SK-N-SH (cell line): ENCODE results near the gene PAPOLG. TPM values are rescaled to one million over a fixed set of nuclear protein-coding genes. Genes with fewer than 3 reads are reported as not detected.
"Not testable (repeated sequence)": the region's sequence is repeated elsewhere in the genome, so short reads cannot be mapped to it uniquely, and the experiment has no call there.

Experiments used
- CTCF ChIA-PET: fragments of 300-600, 350-600 bp; formaldehyde crosslinking; extraction: SDS; loops from one replicate; lab custom pipeline; 2021; lab: Yijun Ruan, JAX
- POLR2A ChIA-PET: fragments of 350-600 bp; sonication (Branson Sonifier 250); formaldehyde crosslinking; extraction: SDS; loops from one replicate; lab custom pipeline; 2020; ENCODE audit warnings: antibody characterized with exemption, inconsistent platforms; lab: Yijun Ruan, JAX
- DNase-seq: peaks from one replicate; pipeline ENCODE4 v3.0.0; 2012
- H2AFZ ChIP-seq: fragments of 200-600 bp; sonication (generic); 2 replicates; pipeline ENCODE4 v1.8.1; 2016; ENCODE audit warnings: antibody characterized with exemption, mild to moderate bottlenecking, low read depth
- H3F3A ChIP-seq: fragments of 200-600 bp; sonication (generic); replicated peaks from 2 replicates; pipeline ENCODE3; 2016; ENCODE audit warnings: antibody characterized with exemption, mild to moderate bottlenecking; ENCODE audit not compliant: insufficient read depth
- H3K27ac ChIP-seq, 2 experiments: fragments of 200-500 bp in 1 of 2; fragments of 200-600 bp in 1 of 2; sonication (Bioruptor generic) in 1 of 2; sonication (generic), shearing (Covaris generic) in 1 of 2; 2 replicates each; pipeline versions ENCODE4 v1.5.1 to v1.6.1; 2014 to 2016; ENCODE audit warnings: low read depth in 2 of 2, inconsistent platforms in 1 of 2, low read length in 1 of 2, mild to moderate bottlenecking in 1 of 2, mixed read lengths in 1 of 2
- H3K27me3 ChIP-seq: fragments of 200-600 bp; sonication (generic), shearing (Covaris generic); 2 replicates; pipeline ENCODE4 v1.6.1; 2016; ENCODE audit warnings: mixed run types; ENCODE audit not compliant: insufficient read depth
- H3K36me3 ChIP-seq, 2 experiments: fragments of 200-500 bp in 1 of 2; fragments of 200-600 bp in 1 of 2; sonication (Bioruptor generic) in 1 of 2; sonication (generic) in 1 of 2; replicated peaks in 1 of 2; 2 replicates each; pipeline versions ENCODE3 to v1.5.1; 2014 to 2016; ENCODE audit warnings: low read length in 1 of 2, mild to moderate bottlenecking in 1 of 2; ENCODE audit not compliant: insufficient read depth in 2 of 2, control insufficient read depth in 1 of 2
- H3K4me1 ChIP-seq, 2 experiments: fragments of 200-500 bp in 1 of 2; fragments of 200-600 bp in 1 of 2; sonication (Bioruptor generic) in 1 of 2; sonication (generic), shearing (Covaris generic) in 1 of 2; 2 replicates each; pipeline versions ENCODE4 v1.5.1 to v1.6.1; 2014 to 2016; ENCODE audit warnings: low read depth in 1 of 2, low read length in 1 of 2, mixed run types in 1 of 2; ENCODE audit not compliant: insufficient read depth in 2 of 2, control insufficient read depth in 1 of 2
- H3K4me2 ChIP-seq: fragments of 200-600 bp; sonication (generic), shearing (Covaris generic); 2 replicates; pipeline ENCODE4 v1.6.1; 2017; ENCODE audit warnings: mixed run types
- H3K4me3 ChIP-seq, 2 experiments: fragments of 200-500 bp in 1 of 2; fragments of 200-600 bp in 1 of 2; sonication (Bioruptor generic) in 1 of 2; sonication (generic), shearing (Covaris generic) in 1 of 2; 2 replicates each; pipeline versions ENCODE4 v1.5.1 to v1.8.1; 2014 to 2016; ENCODE audit warnings: low read depth in 2 of 2, inconsistent platforms in 1 of 2, low read length in 1 of 2, mild to moderate bottlenecking in 1 of 2, mixed read lengths in 1 of 2, moderate library complexity in 1 of 2
- H3K79me2 ChIP-seq: fragments of 200-600 bp; sonication (generic); 2 replicates; pipeline ENCODE4 v1.8.1; 2017; ENCODE audit warnings: mild to moderate bottlenecking; ENCODE audit not compliant: insufficient read depth
- H3K9ac ChIP-seq: fragments of 200-600 bp; sonication (generic); 2 replicates; pipeline ENCODE4 v1.6.1; 2017; ENCODE audit warnings: mixed run types
- H3K9me2 ChIP-seq: fragments of 200-600 bp; sonication (generic); 2 replicates; pipeline ENCODE4 v1.6.1; 2017; ENCODE audit warnings: mixed run types
- H3K9me3 ChIP-seq: fragments of 200-600 bp; sonication (generic); 2 replicates; pipeline ENCODE4 v1.6.1; 2017; ENCODE audit warnings: mixed run types, mild to moderate bottlenecking, moderate library complexity
- H4K20me1 ChIP-seq: fragments of 200-600 bp; sonication (generic); 2 replicates; pipeline ENCODE4 v1.6.1; 2017; ENCODE audit warnings: mild to moderate bottlenecking, mixed run types; ENCODE audit not compliant: insufficient read depth
- CHD2 ChIP-seq: fragments of 150-350 bp; IDR thresholded peaks from 2 replicates; pipeline ENCODE4 v1.6.1; 2018; ENCODE audit warnings: low read length; ENCODE audit not compliant: partially characterized antibody
- ELF1 ChIP-seq: IDR thresholded peaks from 2 replicates; pipeline ENCODE4 v1.4.0; 2012
- FOSL2 ChIP-seq: IDR thresholded peaks from 2 replicates; pipeline ENCODE4 v1.4.0; 2012; ENCODE audit warnings: low read depth, mild to moderate bottlenecking, moderate library complexity, borderline replicate concordance
- FOXM1 ChIP-seq: IDR thresholded peaks from 2 replicates; pipeline ENCODE4 v1.4.0; 2012; ENCODE audit warnings: low read depth, mild to moderate bottlenecking
- GABPA ChIP-seq: IDR thresholded peaks from 2 replicates; pipeline ENCODE4 v1.4.0; 2012; ENCODE audit warnings: low read depth, mild to moderate bottlenecking
- JUND ChIP-seq: IDR thresholded peaks from 2 replicates; pipeline ENCODE4 v1.4.0; 2012
- MXI1 ChIP-seq: IDR thresholded peaks from 2 replicates; pipeline ENCODE4 v1.6.1; 2012; ENCODE audit warnings: mild to moderate bottlenecking, low read depth, low read length, improper control_type of control experiment
- NFIC ChIP-seq: IDR thresholded peaks from 2 replicates; pipeline ENCODE4 v1.4.0; 2012; ENCODE audit warnings: borderline replicate concordance
- NRF1 ChIP-seq: IDR thresholded peaks from 2 replicates; pipeline ENCODE4 v1.6.1; 2012; ENCODE audit warnings: low read depth, mild to moderate bottlenecking, low read length
- POLR2AphosphoS5 ChIP-seq: IDR thresholded peaks from 2 replicates; pipeline ENCODE4 v1.6.1; 2012; ENCODE audit warnings: low read depth, low read length
- RCOR1 ChIP-seq: fragments of 150-350 bp; IDR thresholded peaks from 2 replicates; pipeline ENCODE4 v1.6.1; 2017; ENCODE audit warnings: antibody characterized with exemption, low read length
- RXRA ChIP-seq: IDR thresholded peaks from 2 replicates; pipeline ENCODE4 v1.4.0; 2012; ENCODE audit warnings: low read depth, mild to moderate bottlenecking, borderline replicate concordance
- SMC3 ChIP-seq: IDR thresholded peaks from 2 replicates; pipeline ENCODE4 v1.6.1; 2012; ENCODE audit warnings: low read depth, low read length, improper control_type of control experiment
- TCF12 ChIP-seq: IDR thresholded peaks from 2 replicates; pipeline ENCODE4 v1.4.0; 2012
- WGBS: methylation state at CpG from one replicate; pipeline ENCODE4 v1.1.6; 2017; ENCODE audit warnings: low lambda C conversion rate; 5-methylcytosine and 5-hydroxymethylcytosine counted together
- polyA plus RNA-seq, 3 experiments: library from polyadenylated mRNA; depleted of rRNA; stranded (reverse); fragments of >200 nt; gene quantifications; 2 replicates each; pipeline ENCODE4 v1.2.3, GENCODE V29; 2012
- TF ChIP-seq, protein P1 (sequence below): fragments of 150-350 bp; IDR thresholded peaks from 2 replicates; pipeline ENCODE4 v1.6.1; 2016; ENCODE audit warnings: mild to moderate bottlenecking, low read depth, low read length
- TF ChIP-seq, protein P2 (sequence below): IDR thresholded peaks from 2 replicates; pipeline ENCODE4; 2012
- TF ChIP-seq, protein P3 (sequence below): IDR thresholded peaks from 2 replicates; pipeline ENCODE4 v1.6.1; 2012; ENCODE audit warnings: mild to moderate bottlenecking, low read depth, low read length, moderate library complexity
- TF ChIP-seq, protein P4 (sequence below): fragments of 150-350 bp; IDR thresholded peaks from 2 replicates; pipeline ENCODE4 v1.6.1; 2017; ENCODE audit warnings: antibody characterized with exemption, low read length, low read depth, borderline replicate concordance
- TF ChIP-seq, protein P5 (sequence below): IDR thresholded peaks from 2 replicates; pipeline ENCODE4 v1.4.0; 2012; ENCODE audit warnings: low read depth

Gene PAPOLG
- polyA plus RNA-seq, 1 of the 3 experiments (the other 2 are of a cell fraction), result 2.1 TPM

DNA sequence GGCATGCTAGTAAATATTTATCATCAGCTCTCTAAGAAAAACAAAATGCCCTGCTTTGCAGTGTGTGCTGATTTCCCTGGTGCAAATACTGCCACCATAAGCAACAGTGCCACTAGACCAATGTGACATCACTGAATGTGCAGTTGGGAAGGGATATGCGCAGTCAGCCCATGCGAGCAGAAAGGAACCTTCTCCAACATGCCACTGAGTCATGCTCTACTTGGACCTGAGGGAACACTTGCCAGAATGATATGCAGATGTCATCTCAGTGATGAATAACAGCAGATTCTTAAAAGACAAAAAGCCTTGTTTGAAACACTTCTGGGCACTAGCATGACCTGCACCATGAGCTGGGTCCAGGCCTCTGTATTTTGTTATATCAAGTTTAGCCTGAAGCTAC lies 70.0 kb downstream of the PAPOLG start:
- no peak for TF ChIP-seq TCF12
- TF ChIP-seq RCOR1, result no peak
- TF ChIP-seq, protein P1, sequence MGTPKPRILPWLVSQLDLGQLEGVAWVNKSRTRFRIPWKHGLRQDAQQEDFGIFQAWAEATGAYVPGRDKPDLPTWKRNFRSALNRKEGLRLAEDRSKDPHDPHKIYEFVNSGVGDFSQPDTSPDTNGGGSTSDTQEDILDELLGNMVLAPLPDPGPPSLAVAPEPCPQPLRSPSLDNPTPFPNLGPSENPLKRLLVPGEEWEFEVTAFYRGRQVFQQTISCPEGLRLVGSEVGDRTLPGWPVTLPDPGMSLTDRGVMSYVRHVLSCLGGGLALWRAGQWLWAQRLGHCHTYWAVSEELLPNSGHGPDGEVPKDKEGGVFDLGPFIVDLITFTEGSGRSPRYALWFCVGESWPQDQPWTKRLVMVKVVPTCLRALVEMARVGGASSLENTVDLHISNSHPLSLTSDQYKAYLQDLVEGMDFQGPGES, result no peak
- TF ChIP-seq JUND, result no peak
- TF ChIP-seq, protein P2, sequence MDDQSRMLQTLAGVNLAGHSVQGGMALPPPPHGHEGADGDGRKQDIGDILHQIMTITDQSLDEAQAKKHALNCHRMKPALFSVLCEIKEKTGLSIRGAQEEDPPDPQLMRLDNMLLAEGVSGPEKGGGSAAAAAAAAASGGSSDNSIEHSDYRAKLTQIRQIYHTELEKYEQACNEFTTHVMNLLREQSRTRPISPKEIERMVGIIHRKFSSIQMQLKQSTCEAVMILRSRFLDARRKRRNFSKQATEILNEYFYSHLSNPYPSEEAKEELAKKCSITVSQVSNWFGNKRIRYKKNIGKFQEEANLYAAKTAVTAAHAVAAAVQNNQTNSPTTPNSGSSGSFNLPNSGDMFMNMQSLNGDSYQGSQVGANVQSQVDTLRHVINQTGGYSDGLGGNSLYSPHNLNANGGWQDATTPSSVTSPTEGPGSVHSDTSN, result no peak
- no peak for TF ChIP-seq MXI1
- TF ChIP-seq, protein P3, sequence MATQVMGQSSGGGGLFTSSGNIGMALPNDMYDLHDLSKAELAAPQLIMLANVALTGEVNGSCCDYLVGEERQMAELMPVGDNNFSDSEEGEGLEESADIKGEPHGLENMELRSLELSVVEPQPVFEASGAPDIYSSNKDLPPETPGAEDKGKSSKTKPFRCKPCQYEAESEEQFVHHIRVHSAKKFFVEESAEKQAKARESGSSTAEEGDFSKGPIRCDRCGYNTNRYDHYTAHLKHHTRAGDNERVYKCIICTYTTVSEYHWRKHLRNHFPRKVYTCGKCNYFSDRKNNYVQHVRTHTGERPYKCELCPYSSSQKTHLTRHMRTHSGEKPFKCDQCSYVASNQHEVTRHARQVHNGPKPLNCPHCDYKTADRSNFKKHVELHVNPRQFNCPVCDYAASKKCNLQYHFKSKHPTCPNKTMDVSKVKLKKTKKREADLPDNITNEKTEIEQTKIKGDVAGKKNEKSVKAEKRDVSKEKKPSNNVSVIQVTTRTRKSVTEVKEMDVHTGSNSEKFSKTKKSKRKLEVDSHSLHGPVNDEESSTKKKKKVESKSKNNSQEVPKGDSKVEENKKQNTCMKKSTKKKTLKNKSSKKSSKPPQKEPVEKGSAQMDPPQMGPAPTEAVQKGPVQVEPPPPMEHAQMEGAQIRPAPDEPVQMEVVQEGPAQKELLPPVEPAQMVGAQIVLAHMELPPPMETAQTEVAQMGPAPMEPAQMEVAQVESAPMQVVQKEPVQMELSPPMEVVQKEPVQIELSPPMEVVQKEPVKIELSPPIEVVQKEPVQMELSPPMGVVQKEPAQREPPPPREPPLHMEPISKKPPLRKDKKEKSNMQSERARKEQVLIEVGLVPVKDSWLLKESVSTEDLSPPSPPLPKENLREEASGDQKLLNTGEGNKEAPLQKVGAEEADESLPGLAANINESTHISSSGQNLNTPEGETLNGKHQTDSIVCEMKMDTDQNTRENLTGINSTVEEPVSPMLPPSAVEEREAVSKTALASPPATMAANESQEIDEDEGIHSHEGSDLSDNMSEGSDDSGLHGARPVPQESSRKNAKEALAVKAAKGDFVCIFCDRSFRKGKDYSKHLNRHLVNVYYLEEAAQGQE, result no peak
- no peak for TF ChIP-seq SMC3
- TF ChIP-seq RXRA, result no peak
- TF ChIP-seq FOXM1, result no peak
- TF ChIP-seq NFIC, result no peak
- no peak for TF ChIP-seq NRF1
- TF ChIP-seq POLR2AphosphoS5, result no peak
- TF ChIP-seq, protein P4, sequence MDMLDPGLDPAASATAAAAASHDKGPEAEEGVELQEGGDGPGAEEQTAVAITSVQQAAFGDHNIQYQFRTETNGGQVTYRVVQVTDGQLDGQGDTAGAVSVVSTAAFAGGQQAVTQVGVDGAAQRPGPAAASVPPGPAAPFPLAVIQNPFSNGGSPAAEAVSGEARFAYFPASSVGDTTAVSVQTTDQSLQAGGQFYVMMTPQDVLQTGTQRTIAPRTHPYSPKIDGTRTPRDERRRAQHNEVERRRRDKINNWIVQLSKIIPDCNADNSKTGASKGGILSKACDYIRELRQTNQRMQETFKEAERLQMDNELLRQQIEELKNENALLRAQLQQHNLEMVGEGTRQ, result no peak
- TF ChIP-seq GABPA, result no peak
- no peak for TF ChIP-seq ELF1
- no peak for TF ChIP-seq FOSL2
- TF ChIP-seq CHD2, result no peak
- TF ChIP-seq, protein P5, sequence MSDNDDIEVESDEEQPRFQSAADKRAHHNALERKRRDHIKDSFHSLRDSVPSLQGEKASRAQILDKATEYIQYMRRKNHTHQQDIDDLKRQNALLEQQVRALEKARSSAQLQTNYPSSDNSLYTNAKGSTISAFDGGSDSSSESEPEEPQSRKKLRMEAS, result no peak
- H3K9me3 ChIP-seq, result no peaks in the 10 kb centered on the region
- H3K4me1 ChIP-seq, result peaks cover 0 to 2% of the 10 kb centered on the region in 2 experiments; a peak in 1 of 4 replicates
- H4K20me1 ChIP-seq, result no peaks in the 10 kb centered on the region
- H3K4me3 ChIP-seq, result no peak overlapping the region
- WGBS, result 81% methylated on average over 2 of the region's 2 CpGs
- no peak overlapping the region for H3K4me2 ChIP-seq
- H3K79me2 ChIP-seq, result no peaks in the 10 kb centered on the region
- DNase-seq, result no peak
- H2AFZ ChIP-seq, result no peak overlapping the region
- H3K27ac ChIP-seq, result no peak overlapping the region
- ChIA-PET CTCF (interaction anchor here (1.0 kb wide), 1 partner anchor 10 kb away, joined by 3 read pairs; no protein-coding TSS in a partner anchor), POLR2A (no interaction called here)
- H3K36me3 ChIP-seq, result no peaks in the 10 kb centered on the region
- peaks cover 9% of the 10 kb centered on the region for H3K27me3 ChIP-seq
- no peak overlapping the region for H3K9ac ChIP-seq
- H3K9me2 ChIP-seq, result no peaks in the 10 kb centered on the region
- no peaks in the 10 kb centered on the region for H3F3A ChIP-seq

DNA sequence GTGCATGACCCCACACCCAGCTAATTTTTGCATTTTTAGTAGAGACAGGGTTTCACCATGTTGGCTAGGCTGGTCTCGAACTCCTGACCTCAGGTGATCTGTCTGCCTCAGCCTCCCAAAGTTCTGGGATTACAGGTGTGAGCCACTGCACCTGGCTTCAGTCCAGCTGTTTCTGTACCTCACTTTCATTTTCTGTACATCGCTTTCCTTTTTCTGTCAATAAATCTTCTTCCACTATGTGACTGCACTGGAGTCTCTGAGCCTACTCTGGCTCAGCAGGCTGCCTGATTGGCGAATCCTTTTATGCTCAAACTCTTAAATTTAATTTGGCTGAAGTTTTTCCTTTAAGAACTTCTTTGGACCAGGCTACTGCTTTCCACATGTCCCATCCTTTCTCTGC lies 70.8 kb downstream of the PAPOLG start:
- H4K20me1 ChIP-seq, H3K4me2 ChIP-seq, H3F3A ChIP-seq, POLR2A ChIA-PET, H3K9ac ChIP-seq, H3K36me3 ChIP-seq, H3K79me2 ChIP-seq, H3K9me3 ChIP-seq, H3K4me3 ChIP-seq, CTCF ChIA-PET, H3K9me2 ChIP-seq, H3K4me1 ChIP-seq, H3K27ac ChIP-seq, H2AFZ ChIP-seq, DNase-seq: not testable (repeated sequence)
- 85% methylated on average over 3 of the region's 3 CpGs for WGBS
- H3K27me3 ChIP-seq, result peaks cover 14% of the 10 kb centered on the region
